ENCODE results near the gene ALPK3. TPM values are rescaled to one million over a fixed set of nuclear protein-coding genes. Genes with fewer than 3 reads are reported as not detected.

Gene ALPK3
- total RNA-seq, 1 donor from 2014 or later: 13.5 TPM

- no peak for DNase-seq (ENCODE audit: low read depth, low spot score)
Measured at GRCh38 chr15:84892786-84893307, 75.7 kb downstream of the ALPK3 start.

GRCh38 chr15:84893607-84894006 is 76.5 kb downstream of the ALPK3 start:
- DNase-seq (ENCODE audit: low read depth, low spot score): no peak

- DNase-seq (ENCODE audit: low read depth, low spot score): no peak
Measured at GRCh38 chr15:84894736-84895425, 77.7 kb downstream of the ALPK3 start.

- DNase-seq (ENCODE audit: low read depth, low spot score): no peak
Measured at GRCh38 chr15:84898761-84899160, 81.6 kb downstream of the ALPK3 start.

- no peak for DNase-seq (ENCODE audit: low read depth, low spot score)
Measured at GRCh38 chr15:84899750-84900149, 82.6 kb downstream of the ALPK3 start.

- DNase-seq (ENCODE audit: low read depth, low spot score): no peak
Measured at GRCh38 chr15:84901540-84901939, 84.4 kb downstream of the ALPK3 start.

GRCh38 chr15:84903751-84904150 is 86.6 kb downstream of the ALPK3 start:
- no peak for DNase-seq (ENCODE audit: low read depth, low spot score)

GRCh38 chr15:84904419-84904818 is 87.3 kb downstream of the ALPK3 start:
- no peak for DNase-seq (ENCODE audit: low read depth, low spot score)

- no peak for DNase-seq (ENCODE audit: low read depth, low spot score)
Measured at GRCh38 chr15:84905016-84905916, 88.1 kb downstream of the ALPK3 start.

GRCh38 chr15:84907731-84908130 is 90.6 kb downstream of the ALPK3 start:
- DNase-seq (ENCODE audit: low read depth, low spot score): no peak

- no peak for DNase-seq (ENCODE audit: low read depth, low spot score)
Measured at GRCh38 chr15:84908564-84908963, 91.4 kb downstream of the ALPK3 start.

- DNase-seq (ENCODE audit: low read depth, low spot score): no peak
Measured at GRCh38 chr15:84909029-84909428, 91.9 kb downstream of the ALPK3 start.

GRCh38 chr15:84909782-84910181 is 92.6 kb downstream of the ALPK3 start:
- no peak for DNase-seq (ENCODE audit: low read depth, low spot score)

- no peak for DNase-seq (ENCODE audit: low read depth, low spot score)
Measured at GRCh38 chr15:84910928-84911623, 93.9 kb downstream of the ALPK3 start.

GRCh38 chr15:84911879-84912660 is 94.9 kb downstream of the ALPK3 start:
- peak; percentile 99 for DNase-seq (ENCODE audit: low read depth, low spot score)

- no peak for DNase-seq (ENCODE audit: low read depth, low spot score)
Measured at GRCh38 chr15:84913360-84913723, 96.2 kb downstream of the ALPK3 start.

- no peak for DNase-seq (ENCODE audit: low read depth, low spot score)
Measured at GRCh38 chr15:84914351-84914750, 97.2 kb downstream of the ALPK3 start.

- peak; percentile 22 for DNase-seq (ENCODE audit: low read depth, low spot score)
Measured at GRCh38 chr15:84914909-84915605, 97.9 kb downstream of the ALPK3 start.

GRCh38 chr15:84915606-84915958 is 98.4 kb downstream of the ALPK3 start:
- DNase-seq (ENCODE audit: low read depth, low spot score): no peak

GRCh38 chr15:84917452-84917851 is 100.3 kb downstream of the ALPK3 start:
- no peak for DNase-seq (ENCODE audit: low read depth, low spot score)
